ENCODE measurements around the gene HLA-DRA.
A peak's percentile ranks its signal among the peaks of the same experiment; 100 is the strongest.

The HLA-DRA gene

DNA sequence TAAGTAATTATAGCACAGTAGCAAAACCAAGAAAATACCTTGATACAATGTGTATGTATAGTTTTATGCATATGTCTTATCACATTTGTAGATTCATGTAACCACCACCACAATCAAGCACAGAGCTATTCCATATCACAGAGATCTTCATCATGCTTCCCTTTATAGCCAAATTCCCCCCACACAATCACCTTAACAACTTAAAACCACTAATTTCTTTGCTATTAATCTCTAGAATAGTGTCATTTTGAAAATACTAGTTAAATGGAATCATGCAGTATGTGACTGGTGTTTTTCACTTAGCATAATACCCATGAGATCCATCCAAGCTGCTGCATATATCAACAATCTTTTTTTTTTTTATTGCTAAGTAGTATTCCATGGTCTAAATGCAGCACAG lies 8.2 kb downstream of the HLA-DRA start:
- Histone ChIP-seq H3K36me3 (ENCODE audit: control insufficient read depth in 4 of 4, insufficient read depth in 4 of 4, low read length in 3 of 4) (peaks cover 8 to 23% (median 19%) of the 10 kb centered on the region in 4 experiments), H3K4me3 (ENCODE audit: control insufficient read depth in 1 of 7, extremely low read depth in 1 of 7, insufficient read depth in 4 of 7, low read depth in 2 of 7, low read length in 6 of 7) (no peak overlapping the region), H3K27me3 (replicated peaks in 2 of 5; ENCODE audit: control insufficient read depth in 4 of 5, insufficient read depth in 5 of 5, low read length in 4 of 5) (no peaks in the 10 kb centered on the region), H3K9me3 (ENCODE audit: control extremely low read depth in 1 of 5, control insufficient read depth in 4 of 5, insufficient read depth in 2 of 5, low read depth in 1 of 5, low read length in 4 of 5) (no peaks in the 10 kb centered on the region), H3K27ac (ENCODE audit: insufficient read depth in 1 of 2, low read depth in 1 of 2, low read length in 2 of 2, poor library complexity in 1 of 2, severe bottlenecking in 2 of 2) (no peak overlapping the region), H3K4me1 (ENCODE audit: control extremely low read depth in 1 of 4, control insufficient read depth in 4 of 4, insufficient read depth in 4 of 4, low read length in 3 of 4) (peaks cover 0 to 3% (median 0%) of the 10 kb centered on the region in 4 experiments)
- POLR2A ChIA-PET = no interaction called here
- CTCF ChIA-PET = no interaction called here
- no peak for DNase-seq

DNA sequence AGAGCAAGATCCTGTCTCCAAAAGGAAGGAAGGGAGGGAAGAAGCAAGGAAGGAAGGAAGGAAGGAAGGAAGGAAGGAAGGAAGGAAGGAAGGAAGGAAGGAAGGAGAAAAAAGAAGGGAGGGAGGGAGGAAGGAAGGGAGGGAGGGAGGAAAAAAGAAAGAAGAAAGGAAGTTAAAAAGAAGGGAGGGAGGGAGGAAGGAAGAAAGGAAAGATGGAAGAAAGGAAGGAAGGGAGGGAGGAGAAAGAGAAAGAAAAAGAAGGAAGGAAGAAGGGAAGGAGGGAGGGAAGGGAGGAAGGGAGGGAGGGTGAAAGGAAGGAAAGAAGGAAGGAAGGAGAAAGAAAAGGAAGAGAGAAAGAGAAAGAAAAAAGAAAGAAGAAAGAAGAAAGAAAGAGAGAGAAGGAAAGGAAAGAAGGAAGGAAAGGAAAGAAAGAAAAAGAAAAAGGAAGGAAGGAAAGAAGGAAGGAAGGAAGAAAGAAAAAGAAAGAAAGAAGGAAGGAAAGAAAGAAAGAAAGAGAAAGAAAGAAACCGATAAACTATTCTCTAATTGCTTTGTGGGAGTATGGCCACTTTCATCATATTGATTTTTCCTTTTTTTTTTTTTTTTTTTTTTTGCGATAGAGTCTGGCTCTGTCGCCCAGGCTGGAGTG lies 9.5 kb downstream of the HLA-DRA start:
- Histone ChIP-seq H3K4me3 (ENCODE audit: control insufficient read depth in 1 of 7, extremely low read depth in 1 of 7, insufficient read depth in 4 of 7, low read depth in 2 of 7, low read length in 6 of 7) (no peak overlapping the region), H3K9me3 (ENCODE audit: control extremely low read depth in 1 of 5, control insufficient read depth in 4 of 5, insufficient read depth in 2 of 5, low read depth in 1 of 5, low read length in 4 of 5) (peaks cover 0 to 10% (median 0%) of the 10 kb centered on the region in 5 experiments), H3K36me3 (ENCODE audit: control insufficient read depth in 4 of 4, insufficient read depth in 4 of 4, low read length in 3 of 4) (peaks cover 0 to 10% (median 8%) of the 10 kb centered on the region in 4 experiments), H3K27me3 (replicated peaks in 2 of 5; ENCODE audit: control insufficient read depth in 4 of 5, insufficient read depth in 5 of 5, low read length in 4 of 5) (no peaks in the 10 kb centered on the region), H3K4me1 (ENCODE audit: control extremely low read depth in 1 of 4, control insufficient read depth in 4 of 4, insufficient read depth in 4 of 4, low read length in 3 of 4) (no peaks in the 10 kb centered on the region), H3K27ac (ENCODE audit: insufficient read depth in 1 of 2, low read depth in 1 of 2, low read length in 2 of 2, poor library complexity in 1 of 2, severe bottlenecking in 2 of 2) (no peak overlapping the region)
- WGBS (ENCODE audit: insufficient coverage) = 100% methylated on average over 1 of the region's 3 CpGs
- DNase-seq = no peak
- CTCF ChIA-PET = no interaction called here
- POLR2A ChIA-PET = no interaction called here

DNA sequence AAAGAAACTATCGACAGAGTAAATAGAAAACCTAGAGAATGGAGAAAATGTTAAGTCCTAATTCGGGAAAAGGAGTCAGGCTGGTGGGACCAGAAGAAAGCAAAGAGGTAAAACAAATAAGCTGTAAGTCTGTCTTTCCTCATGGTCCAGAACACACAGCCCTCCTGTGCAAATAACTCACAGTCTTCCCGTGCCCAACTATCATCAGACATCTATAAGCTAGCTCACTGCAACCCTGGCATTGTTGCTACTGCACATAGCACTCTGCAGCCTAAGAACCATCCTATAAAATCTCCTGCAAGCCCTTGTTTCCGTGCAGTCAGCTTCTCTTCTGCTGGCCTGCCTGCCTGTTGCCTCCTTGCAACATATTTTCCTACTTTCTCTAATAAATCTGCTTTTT lies 17.4 kb downstream of the HLA-DRA start:
- 97% methylated on average over 4 of the region's 4 CpGs for WGBS (ENCODE audit: insufficient coverage)
- ChIA-PET CTCF (no interaction called here), POLR2A (no interaction called here)
- no peak overlapping the region for H3K27ac ChIP-seq (ENCODE audit: insufficient read depth in 1 of 2, low read depth in 1 of 2, low read length in 2 of 2, poor library complexity in 1 of 2, severe bottlenecking in 2 of 2)
- no peak overlapping the region for H3K4me3 ChIP-seq (ENCODE audit: control insufficient read depth in 1 of 7, extremely low read depth in 1 of 7, insufficient read depth in 4 of 7, low read depth in 2 of 7, low read length in 6 of 7)
- H3K4me1 ChIP-seq (ENCODE audit: control extremely low read depth in 1 of 4, control insufficient read depth in 4 of 4, insufficient read depth in 4 of 4, low read length in 3 of 4) = peaks cover 0 to 8% (median 0%) of the 10 kb centered on the region in 4 experiments
- H3K36me3 ChIP-seq (ENCODE audit: control insufficient read depth in 4 of 4, insufficient read depth in 4 of 4, low read length in 3 of 4) = no peaks in the 10 kb centered on the region
- DNase-seq = no peak
- H3K27me3 ChIP-seq (replicated peaks in 2 of 5; ENCODE audit: control insufficient read depth in 4 of 5, insufficient read depth in 5 of 5, low read length in 4 of 5) = peaks cover 0 to 11% (median 0%) of the 10 kb centered on the region in 5 experiments
- H3K9me3 ChIP-seq (ENCODE audit: control extremely low read depth in 1 of 5, control insufficient read depth in 4 of 5, insufficient read depth in 2 of 5, low read depth in 1 of 5, low read length in 4 of 5) = peaks cover 0 to 11% (median 0%) of the 10 kb centered on the region in 5 experiments

DNA sequence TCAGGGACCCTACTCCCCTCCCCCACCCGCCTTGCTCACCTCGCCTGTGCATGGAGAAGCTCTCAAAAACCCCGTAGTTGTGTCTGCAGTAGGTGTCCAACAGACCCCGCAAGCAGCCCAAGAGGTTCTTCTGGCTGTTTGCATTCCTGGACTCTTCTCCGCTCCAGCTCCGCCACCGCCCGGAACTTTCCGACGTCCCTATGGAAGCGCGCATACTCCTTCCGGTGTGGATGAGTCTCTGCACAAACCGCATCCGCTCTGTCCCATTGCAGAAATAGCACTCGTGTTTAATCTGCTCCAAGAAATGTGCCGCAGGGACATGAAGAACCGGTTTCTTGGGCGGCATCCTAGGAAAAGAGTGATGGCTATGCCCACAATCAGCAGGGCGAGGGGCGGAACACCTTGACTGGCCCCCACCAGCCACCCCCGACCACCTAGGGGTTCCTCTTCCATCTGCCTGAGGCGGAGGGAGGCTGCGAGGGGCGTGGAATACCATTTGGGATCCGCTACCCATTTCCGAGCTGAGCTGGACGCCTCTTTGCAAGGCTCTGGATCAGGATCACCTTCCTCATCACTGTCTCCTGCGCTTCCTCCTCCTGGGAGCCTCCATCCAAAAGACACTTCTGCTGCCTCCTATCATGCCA lies 20.2 kb downstream of the HLA-DRA start:
- H3K4me1 ChIP-seq (ENCODE audit: control extremely low read depth in 1 of 4, control insufficient read depth in 4 of 4, insufficient read depth in 4 of 4, low read length in 3 of 4) = peaks cover 0 to 8% (median 0%) of the 10 kb centered on the region in 4 experiments
- POLR2A ChIA-PET = no interaction called here
- H3K4me3 ChIP-seq (ENCODE audit: control insufficient read depth in 1 of 7, extremely low read depth in 1 of 7, insufficient read depth in 4 of 7, low read depth in 2 of 7, low read length in 6 of 7) = peak overlapping the region in 5 of 7 experiments; percentile 2 to 81 (median 56)
- peaks cover 0 to 11% (median 0%) of the 10 kb centered on the region in 5 experiments for H3K27me3 ChIP-seq (replicated peaks in 2 of 5; ENCODE audit: control insufficient read depth in 4 of 5, insufficient read depth in 5 of 5, low read length in 4 of 5)
- H3K27ac ChIP-seq (ENCODE audit: insufficient read depth in 1 of 2, low read depth in 1 of 2, low read length in 2 of 2, poor library complexity in 1 of 2, severe bottlenecking in 2 of 2) = no peak overlapping the region
- no peak for DNase-seq
- H3K36me3 ChIP-seq (ENCODE audit: control insufficient read depth in 4 of 4, insufficient read depth in 4 of 4, low read length in 3 of 4) = no peaks in the 10 kb centered on the region
- CTCF ChIA-PET = interaction anchor here (0.6 to 1.0 kb wide), 2 partner anchors 14 to 232 kb away, joined by 3 read pairs; no protein-coding TSS in a partner anchor
- H3K9me3 ChIP-seq (ENCODE audit: control extremely low read depth in 1 of 5, control insufficient read depth in 4 of 5, insufficient read depth in 2 of 5, low read depth in 1 of 5, low read length in 4 of 5) = no peaks in the 10 kb centered on the region
- 63% methylated on average over 24 of the region's 29 CpGs for WGBS (ENCODE audit: insufficient coverage)

DNA sequence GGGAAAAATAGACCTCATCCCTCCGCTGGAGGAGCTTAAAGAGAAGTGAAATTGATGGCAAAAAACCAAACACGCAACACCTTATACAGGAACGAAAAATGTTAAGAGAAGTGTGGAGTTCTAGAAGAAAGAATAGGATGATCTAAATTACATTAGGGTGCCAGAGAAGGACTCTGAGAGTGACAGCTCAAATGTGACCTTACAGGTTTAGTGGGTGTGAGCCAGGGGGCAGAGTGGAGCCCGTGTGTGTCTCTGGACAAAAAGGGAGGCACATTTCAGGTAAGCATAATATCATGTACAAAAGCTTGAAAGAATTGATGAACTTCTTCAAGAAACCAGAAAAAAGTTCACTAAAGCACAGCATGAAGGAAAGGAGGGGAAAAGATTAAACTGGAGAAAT lies 20.8 kb downstream of the HLA-DRA start:
- Histone ChIP-seq H3K27ac (ENCODE audit: insufficient read depth in 1 of 2, low read depth in 1 of 2, low read length in 2 of 2, poor library complexity in 1 of 2, severe bottlenecking in 2 of 2) (no peak overlapping the region), H3K4me1 (ENCODE audit: control extremely low read depth in 1 of 4, control insufficient read depth in 4 of 4, insufficient read depth in 4 of 4, low read length in 3 of 4) (peaks cover 0 to 8% (median 0%) of the 10 kb centered on the region in 4 experiments), H3K4me3 (ENCODE audit: control insufficient read depth in 1 of 7, extremely low read depth in 1 of 7, insufficient read depth in 4 of 7, low read depth in 2 of 7, low read length in 6 of 7) (peak overlapping the region in 1 of 7 experiments; percentile 81), H3K9me3 (ENCODE audit: control extremely low read depth in 1 of 5, control insufficient read depth in 4 of 5, insufficient read depth in 2 of 5, low read depth in 1 of 5, low read length in 4 of 5) (no peaks in the 10 kb centered on the region), H3K27me3 (replicated peaks in 2 of 5; ENCODE audit: control insufficient read depth in 4 of 5, insufficient read depth in 5 of 5, low read length in 4 of 5) (peaks cover 0 to 11% (median 0%) of the 10 kb centered on the region in 5 experiments), H3K36me3 (ENCODE audit: control insufficient read depth in 4 of 4, insufficient read depth in 4 of 4, low read length in 3 of 4) (no peaks in the 10 kb centered on the region)
- CTCF ChIA-PET = interaction anchor here (0.6 to 1.0 kb wide), 2 partner anchors 14 to 231 kb away, joined by 3 read pairs; no protein-coding TSS in a partner anchor
- POLR2A ChIA-PET = no interaction called here
- peak in 2 of 3 donors; percentile 42 to 44 for DNase-seq
- 61% methylated on average over 3 of the region's 4 CpGs for WGBS (ENCODE audit: insufficient coverage)

DNA sequence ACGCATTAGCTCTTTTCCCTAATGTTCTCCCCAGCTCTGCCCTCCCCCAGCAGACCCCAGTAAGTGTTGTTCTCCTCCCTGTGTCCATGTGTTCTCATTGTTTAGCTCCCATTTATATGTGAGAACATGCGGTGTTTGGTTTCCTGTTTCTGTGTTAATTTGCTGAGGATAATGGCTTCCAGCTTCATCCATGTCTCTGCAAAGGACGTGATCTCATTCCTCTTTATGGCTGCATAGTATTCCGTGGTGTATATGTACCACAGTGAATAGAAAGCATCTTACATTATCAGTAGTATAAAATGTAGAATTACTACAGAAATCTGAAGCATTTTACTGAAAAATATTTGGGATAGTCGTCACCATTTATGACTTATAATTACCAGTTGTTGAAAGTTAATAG lies 21.8 kb downstream of the HLA-DRA start:
- DNase-seq = no peak
- H3K27me3 ChIP-seq (replicated peaks in 2 of 5; ENCODE audit: control insufficient read depth in 4 of 5, insufficient read depth in 5 of 5, low read length in 4 of 5) = peaks cover 0 to 11% (median 0%) of the 10 kb centered on the region in 5 experiments
- H3K36me3 ChIP-seq (ENCODE audit: control insufficient read depth in 4 of 4, insufficient read depth in 4 of 4, low read length in 3 of 4) = no peaks in the 10 kb centered on the region
- POLR2A ChIA-PET = interaction anchor here (0.6 kb wide), 1 partner anchor 224 kb away, joined by 3 read pairs; no protein-coding TSS in a partner anchor
- CTCF ChIA-PET = no interaction called here
- H3K27ac ChIP-seq (ENCODE audit: insufficient read depth in 1 of 2, low read depth in 1 of 2, low read length in 2 of 2, poor library complexity in 1 of 2, severe bottlenecking in 2 of 2) = no peak overlapping the region
- H3K4me1 ChIP-seq (ENCODE audit: control extremely low read depth in 1 of 4, control insufficient read depth in 4 of 4, insufficient read depth in 4 of 4, low read length in 3 of 4) = peaks cover 0 to 8% (median 0%) of the 10 kb centered on the region in 4 experiments
- WGBS (ENCODE audit: insufficient coverage) = no CpG with 5 or more reads among the region's 5 CpGs
- no peaks in the 10 kb centered on the region for H3K9me3 ChIP-seq (ENCODE audit: control extremely low read depth in 1 of 5, control insufficient read depth in 4 of 5, insufficient read depth in 2 of 5, low read depth in 1 of 5, low read length in 4 of 5)
- H3K4me3 ChIP-seq (ENCODE audit: control insufficient read depth in 1 of 7, extremely low read depth in 1 of 7, insufficient read depth in 4 of 7, low read depth in 2 of 7, low read length in 6 of 7) = no peak overlapping the region

DNA sequence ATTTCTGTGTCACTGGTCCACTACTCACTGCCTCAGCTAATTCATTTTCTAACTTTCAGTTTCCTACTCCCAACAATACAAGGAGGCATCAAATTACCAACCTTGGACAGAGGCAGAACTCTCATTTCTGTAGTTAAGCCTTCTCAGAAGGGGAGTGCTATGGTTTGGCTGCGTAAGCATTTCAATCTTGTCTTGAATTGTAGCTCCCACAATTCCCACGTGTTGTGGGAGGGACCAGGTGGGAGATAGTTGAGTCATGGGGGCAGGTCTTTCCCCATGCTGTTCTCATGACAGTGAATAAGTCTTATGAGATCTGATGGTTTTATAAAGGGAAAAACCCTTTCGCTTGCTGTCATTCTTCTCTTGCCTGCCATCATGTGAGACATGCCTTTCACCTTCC lies 22.9 kb downstream of the HLA-DRA start:
- CTCF ChIA-PET = no interaction called here
- peak in 2 of 3 donors; percentile 18 to 23 for DNase-seq
- peaks cover 0 to 8% (median 0%) of the 10 kb centered on the region in 4 experiments for H3K4me1 ChIP-seq (ENCODE audit: control extremely low read depth in 1 of 4, control insufficient read depth in 4 of 4, insufficient read depth in 4 of 4, low read length in 3 of 4)
- H3K9me3 ChIP-seq (ENCODE audit: control extremely low read depth in 1 of 5, control insufficient read depth in 4 of 5, insufficient read depth in 2 of 5, low read depth in 1 of 5, low read length in 4 of 5) = no peaks in the 10 kb centered on the region
- peaks cover 0 to 11% (median 0%) of the 10 kb centered on the region in 5 experiments for H3K27me3 ChIP-seq (replicated peaks in 2 of 5; ENCODE audit: control insufficient read depth in 4 of 5, insufficient read depth in 5 of 5, low read length in 4 of 5)
- no peaks in the 10 kb centered on the region for H3K36me3 ChIP-seq (ENCODE audit: control insufficient read depth in 4 of 4, insufficient read depth in 4 of 4, low read length in 3 of 4)
- 50% methylated on average over 2 of the region's 3 CpGs for WGBS (ENCODE audit: insufficient coverage)
- no peak overlapping the region for H3K4me3 ChIP-seq (ENCODE audit: control insufficient read depth in 1 of 7, extremely low read depth in 1 of 7, insufficient read depth in 4 of 7, low read depth in 2 of 7, low read length in 6 of 7)
- POLR2A ChIA-PET = no interaction called here
- no peak overlapping the region for H3K27ac ChIP-seq (ENCODE audit: insufficient read depth in 1 of 2, low read depth in 1 of 2, low read length in 2 of 2, poor library complexity in 1 of 2, severe bottlenecking in 2 of 2)

All from common myeloid progenitor, CD34-positive (primary cell).